ENCODE data around the gene INO80B. TPM values are rescaled to one million over a fixed set of nuclear protein-coding genes. Genes with fewer than 3 reads are reported as not detected.
"Not testable (repeated sequence)": the region's sequence is repeated elsewhere in the genome, so short reads cannot be mapped to it uniquely, and the experiment has no call there.

The INO80B gene
- polyA plus RNA-seq, 5 donors, result 21.4 to 37.0 (median 30.1) TPM

DNA sequence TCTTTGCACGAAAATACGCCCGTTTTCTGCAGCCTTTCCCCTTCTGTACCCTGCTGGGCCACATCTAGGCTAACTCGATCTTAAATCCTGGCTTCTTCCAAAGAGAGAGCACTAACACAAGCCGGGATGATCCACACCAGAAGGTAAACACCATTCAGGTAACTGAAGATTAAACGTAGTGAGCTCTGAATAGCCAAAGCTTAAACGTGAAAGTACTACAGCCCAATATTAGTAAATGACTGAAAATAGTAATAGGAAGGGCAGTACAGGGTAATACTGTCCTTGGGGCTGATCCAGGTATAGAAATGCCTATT lies 18.0 kb downstream of the INO80B start:
- no peak for DNase-seq

DNA sequence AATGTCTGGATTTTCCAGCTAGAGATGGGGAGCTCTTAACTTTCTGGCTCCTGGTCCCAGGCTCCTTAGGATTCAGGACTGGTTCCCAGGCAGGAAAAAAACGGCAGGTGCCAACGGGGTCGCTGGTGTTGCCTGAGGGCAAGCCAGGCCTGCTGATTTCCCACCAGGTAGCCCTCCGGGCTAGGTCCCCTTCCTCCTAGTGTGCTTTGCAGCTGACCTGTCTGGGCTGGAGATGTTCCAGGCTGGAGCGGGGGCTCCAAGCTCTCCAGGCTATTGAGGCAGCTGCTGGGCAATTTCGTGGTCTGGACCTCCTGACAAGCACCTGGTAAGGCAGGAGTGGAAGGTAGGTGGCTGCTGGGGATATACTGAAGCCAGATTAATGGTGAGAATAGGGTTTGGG lies 19.6 kb downstream of the INO80B start:
- no peak for DNase-seq

DNA sequence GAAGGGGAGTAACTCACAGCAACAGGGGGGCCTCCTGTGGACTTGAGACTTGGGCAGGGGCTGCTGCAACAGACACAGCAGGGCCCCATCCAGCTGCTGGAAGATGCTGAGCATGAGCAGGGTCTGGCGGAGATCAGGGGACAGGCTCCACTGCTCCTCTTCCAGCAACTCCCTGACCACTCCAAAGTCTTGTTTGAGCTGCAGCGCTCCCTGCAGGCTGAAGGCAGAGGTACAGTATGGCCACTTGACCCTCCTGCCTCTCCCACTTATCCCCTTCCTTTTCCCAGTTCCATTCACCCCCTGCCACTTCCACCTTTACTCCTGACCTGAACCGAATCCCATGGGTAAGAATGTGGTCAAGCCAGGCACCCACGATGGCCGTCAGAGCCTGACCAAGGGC lies 20.0 kb downstream of the INO80B start:
- DNase-seq, result no peak

DNA sequence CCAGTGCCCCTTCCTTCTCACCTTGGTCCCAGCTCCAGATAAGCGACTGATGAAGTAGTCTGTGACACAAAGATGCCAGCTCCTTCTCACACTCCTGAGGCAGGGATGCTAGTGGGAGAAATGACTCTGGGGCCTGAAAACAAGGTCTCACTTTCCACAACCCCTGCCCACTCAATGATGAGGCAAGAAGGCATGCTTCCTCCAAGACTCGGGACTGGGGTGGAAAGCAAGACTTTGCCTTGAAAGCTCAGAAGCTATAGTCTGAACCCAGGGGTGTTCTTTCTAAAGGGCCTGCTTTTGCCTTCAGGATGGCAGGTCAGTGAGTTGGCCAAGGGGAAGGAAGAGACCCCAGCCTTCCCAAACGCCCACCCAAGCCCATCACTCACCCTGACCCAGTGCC lies 26.5 kb downstream of the INO80B start:
- DNase-seq, result no peak

DNA sequence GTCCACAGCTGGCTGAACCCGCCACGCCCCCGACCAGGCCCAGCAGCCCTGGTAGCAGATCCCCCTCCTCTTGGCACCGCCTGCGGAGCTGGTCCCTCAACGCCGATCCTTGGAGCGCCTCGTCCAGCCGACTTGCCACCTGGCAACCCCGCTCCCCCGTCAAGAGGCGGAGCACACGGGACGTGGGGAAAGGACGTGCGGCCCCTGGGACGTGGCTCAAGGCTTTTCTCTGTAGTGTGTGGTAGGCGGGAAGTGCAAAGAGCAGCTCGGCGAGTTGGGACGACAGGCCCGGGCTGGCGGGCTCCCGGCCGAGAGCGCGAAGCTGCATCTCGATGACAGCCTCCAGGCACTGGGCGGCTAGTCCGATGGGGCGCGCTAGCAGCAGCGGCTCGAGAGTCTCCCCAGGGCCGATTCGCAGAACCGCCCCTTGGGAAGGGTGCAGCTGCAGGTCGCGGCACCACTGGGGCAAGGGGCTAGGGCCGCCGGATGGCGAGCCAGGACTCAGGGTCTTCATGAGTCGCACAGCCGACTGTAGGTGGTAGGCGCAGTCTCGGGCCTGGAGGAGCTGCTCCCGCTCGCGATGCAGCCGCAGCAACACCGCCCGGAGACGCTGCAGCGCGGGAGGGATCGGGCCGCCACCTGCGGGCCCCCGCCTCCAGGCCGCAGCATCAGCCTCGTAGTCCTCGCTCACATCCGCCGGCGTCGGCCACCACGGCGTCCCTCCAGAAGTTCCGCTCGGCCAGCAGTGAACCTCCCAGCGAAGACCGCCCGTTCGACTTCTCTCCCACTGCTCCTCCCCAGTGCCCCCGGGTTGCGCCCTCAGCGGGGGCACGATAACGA lies 27.3 kb downstream of the INO80B start:
- DNase-seq, result no peak

DNA sequence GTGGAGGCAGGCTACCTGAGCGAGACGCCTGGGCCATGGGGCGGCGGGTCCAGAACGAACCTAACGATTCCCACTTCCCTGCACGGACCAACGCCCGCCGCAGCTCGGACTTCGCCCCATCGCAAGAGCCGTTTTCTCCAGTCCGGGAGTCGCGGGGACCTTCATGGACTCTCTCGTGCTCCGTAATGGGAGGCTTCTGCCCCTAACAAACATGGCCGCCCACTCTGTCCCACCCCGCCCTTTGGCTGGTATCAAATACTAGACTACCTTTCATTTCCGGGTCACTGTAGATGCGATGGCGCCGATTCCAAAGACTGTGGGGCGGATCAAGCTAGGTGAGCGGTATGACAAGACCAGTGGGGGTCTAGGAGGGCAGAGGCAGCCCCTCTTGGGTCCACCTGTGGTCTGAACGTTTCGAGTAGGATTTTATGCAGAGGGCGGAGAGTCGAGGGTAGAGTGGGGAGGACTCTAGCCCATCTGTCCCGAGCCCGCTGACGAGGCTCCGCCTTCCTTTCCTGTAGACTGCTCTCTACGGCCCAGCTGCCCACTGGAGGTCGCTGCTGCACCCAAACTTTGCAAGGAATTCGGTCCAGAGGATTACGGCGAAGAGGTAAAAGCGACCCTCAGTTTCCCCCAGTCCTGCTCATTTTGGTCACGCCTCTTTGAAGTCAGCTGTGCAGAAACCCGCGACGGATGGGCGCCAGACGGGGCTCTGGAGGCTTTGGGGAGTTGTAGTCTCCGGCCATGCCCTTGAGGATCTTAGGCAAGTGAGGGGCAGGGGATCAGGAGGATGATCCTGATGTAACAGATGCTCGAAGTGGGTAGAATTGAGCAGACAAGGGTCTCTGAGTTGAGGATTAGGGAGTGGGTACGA lies 28.2 kb downstream of the INO80B start, which contains the start of the genes CCDC142 and TTC31:
Gene CCDC142 (minus strand): TSS at position 198 of the 874 bp plus-strand sequence. CDS start 161 bp downstream, at position 37.
Gene TTC31 (plus strand): TSS at position 281 of the 874 bp plus-strand sequence. CDS start 15 bp downstream, at position 296.
- peak; percentile 96 to 97 for DNase-seq

DNA sequence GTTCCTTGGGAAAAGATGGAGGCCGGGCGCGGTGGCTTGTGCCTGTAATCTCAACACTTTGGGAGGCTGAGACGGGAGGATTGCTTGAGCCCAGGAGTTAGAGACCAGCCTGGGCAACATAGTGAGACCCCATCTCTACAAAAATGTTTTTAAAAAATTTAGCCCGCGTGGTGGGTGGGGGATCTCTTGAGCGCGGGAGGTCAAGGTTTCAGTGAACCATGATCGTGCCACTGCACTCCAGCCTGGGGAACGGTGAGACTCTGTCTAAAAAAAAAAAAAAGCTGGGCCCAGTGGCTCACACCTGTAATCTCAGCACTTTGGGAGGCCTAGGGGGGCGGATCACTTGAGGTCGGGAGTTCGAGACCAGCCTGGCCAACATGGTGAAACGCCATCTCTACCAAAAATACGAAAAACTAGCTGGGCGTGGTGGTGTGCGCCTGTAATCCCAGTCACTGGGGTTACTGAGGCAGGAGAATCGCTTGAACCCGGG lies 28.8 kb downstream of the INO80B start:
- not testable (repeated sequence) for DNase-seq

DNA sequence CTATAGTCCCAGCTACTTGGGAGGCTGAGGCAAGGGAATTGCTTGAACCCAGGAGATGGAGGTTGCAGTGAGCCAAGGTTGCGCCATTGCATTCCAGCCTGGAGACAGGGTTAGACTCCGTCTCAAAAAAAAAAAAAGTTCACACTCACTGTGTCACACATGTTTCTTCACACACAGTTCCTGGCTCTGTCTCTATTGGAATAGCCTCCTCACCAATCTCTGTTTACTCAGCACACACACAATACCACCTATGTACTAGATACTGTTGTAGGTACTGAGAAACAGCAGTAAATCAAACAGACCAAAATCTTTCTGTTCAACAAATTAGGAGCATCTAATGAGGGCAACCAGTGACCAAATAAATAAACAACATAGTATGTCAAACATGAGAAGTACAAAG lies 31.3 kb downstream of the INO80B start:
- DNase-seq, result no peak

DNA sequence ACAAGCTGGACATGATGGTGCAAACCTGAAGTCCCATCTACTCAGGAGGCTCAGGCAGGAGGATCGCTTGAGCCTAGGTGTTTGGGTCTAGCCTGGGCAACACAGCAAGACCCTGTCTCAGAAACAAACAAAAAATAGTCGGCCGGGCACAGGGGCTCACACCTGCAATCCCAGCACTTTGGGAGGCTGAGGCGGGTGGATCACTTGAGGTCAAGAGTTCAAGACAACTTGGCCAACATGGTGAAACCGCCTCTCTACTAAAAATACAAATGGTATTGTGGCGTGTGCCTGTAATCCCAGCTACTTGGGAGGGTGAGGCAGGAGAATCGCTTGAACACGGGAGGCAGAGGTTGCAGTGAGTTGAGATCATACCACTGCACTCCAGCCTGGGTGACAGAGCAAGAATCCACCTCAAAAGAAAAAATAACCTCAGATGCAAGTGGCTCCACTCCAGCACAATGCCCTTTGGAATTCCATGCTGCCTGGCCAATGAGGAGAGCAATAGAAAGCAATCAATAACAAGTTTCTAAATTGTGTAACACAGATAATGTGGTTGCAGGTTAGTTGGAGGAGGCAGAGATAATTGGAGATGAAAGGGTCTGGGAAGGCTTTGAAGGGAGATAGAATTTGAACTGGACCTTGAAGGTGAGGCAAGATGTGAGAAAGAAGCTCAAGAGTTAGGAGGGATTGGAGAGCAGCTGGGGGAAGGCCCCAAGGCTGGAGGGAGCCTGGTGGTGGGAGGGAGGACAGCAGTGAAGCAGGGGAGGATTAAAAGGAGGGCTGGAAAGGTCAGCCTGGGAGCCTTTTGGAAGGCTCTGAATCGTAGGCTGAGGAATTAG lies 34.0 kb downstream of the INO80B start:
- DNase-seq, result no peak

DNA sequence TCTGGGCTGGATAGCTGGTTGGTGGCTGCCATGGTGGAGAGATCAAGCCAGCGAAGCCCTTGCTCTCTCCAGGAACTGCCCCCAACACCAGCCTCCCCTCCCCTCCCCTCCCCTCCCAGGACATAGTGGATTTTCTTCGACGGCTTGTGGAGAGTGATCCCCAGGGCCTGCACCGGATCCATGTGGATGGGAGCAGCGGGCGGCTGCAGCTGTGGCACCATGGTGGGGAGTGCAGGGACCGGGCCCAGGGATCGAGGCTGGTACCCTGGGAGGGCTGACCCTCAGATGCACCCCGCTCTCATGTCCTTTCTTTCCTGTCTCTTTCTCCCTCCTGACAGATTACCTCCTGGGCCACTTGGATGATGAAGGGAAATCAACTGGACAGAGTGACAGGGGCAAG lies 35.0 kb downstream of the INO80B start:
- no peak for DNase-seq

DNA sequence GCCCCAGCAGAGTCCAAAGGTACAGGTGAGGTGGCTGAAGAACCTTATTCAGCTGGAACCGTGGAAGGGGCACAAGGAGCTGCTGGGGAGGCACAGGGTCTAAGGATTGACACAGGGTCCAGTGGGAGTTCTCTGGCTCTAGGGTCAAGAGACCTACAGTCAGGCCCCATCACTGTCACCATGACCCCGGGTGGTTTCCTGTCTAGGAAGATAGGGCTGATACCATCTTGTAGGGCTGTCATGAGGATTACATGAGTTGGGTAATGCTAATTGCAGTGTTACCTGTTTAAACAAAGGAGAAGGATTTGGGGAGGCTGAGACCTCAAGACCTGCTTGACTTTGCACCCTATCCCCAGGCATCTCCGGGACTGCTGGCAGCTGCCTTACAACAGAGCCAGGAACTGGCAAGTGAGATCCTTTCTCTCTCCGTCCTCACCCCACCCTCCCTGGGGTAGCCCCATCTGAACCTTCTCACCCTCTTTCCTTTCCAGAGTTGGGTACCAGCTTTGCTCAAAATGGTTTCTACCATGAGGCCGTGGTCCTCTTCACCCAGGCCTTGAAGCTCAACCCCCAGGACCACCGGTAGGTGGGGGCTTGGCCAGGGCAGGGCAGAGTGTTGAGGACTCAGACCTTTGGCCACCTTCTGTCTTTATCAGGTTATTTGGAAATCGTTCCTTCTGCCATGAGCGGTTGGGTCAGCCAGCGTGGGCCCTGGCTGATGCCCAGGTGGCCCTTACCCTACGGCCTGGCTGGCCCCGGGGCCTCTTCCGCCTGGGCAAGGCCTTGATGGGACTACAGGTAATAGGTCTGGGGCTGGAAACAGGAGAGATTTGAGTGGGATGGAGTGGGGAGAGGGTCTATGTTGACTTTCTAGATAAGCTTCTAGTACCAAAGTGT lies 37.0 kb downstream of the INO80B start:
- DNase-seq, result no peak

DNA sequence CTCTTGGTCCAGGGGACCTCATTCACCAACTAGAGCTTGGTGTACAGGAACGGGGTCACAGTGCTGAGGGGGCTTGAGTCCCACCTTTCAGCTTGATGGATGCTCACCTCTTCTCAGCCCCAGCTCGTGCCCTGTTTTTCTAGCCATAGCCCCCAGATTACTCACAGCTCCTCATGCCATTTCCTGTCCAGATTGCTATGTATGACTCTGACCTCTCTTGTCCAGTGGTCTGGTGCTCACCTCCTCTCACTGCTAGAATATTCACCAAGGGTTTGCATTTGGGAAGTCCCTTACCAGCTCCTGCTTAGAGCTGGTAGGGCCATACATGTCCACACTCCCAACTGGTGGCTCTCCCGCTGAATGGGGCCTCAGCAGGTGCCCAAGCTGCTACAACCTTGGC lies 38.7 kb downstream of the INO80B start:
- no peak for DNase-seq

DNA sequence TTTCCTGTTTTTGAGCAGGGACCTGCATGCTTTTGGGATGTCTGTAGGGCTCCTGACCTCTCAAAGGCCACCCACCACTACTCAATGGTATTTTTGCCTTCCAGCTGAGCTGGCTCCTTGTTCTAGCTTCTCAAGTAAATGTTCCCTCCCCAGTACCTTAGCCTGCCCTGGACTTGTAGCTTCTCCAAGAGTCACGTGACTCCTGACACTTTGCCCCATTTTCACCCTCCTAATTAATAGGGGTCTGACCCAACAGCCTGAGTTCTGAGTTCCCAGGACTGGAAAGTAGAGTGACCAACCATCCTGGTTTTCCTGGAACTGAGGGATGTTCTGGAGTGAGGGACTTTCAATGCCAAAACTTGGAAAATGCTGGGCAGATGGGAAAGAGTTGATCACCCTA lies 40.6 kb downstream of the INO80B start:
- no peak for DNase-seq

DNA sequence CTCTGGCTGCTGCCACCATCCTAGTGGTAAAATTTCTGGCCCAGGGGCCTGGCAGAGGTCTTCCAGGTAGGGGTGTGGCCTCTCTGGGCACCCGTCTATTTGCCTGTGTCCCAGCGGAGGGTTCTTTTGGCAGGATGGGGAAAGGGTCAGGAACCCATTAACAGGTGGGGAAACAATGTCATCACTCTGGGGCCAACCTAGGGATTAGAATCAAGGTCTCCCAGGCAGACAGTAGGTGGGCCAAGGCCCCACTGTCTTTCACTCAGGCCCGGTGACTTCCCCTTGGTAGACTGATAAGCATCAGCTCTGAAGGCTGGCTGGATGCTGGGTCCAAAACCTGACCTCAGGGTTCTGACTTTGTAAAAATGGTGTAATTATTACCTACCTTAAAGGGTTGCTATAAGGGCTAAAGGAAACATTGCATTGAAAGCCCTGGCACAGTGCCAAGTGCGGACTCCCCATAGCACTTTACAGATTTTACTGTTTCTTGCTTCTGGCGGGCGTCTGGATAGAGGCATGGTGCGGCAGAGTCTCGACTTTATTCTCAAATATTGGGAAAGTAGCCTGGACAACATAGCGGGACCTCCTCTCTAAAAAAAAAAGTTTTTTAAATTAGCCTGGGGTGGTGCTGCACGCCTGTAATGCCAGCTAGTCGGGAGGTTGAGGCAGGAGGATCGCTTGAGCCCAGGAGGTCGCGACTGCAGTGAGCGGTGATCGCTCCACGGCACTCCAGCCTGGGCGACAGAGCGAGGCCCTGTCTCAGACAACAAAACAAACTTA lies 42.3 kb downstream of the INO80B start:
- DNase-seq, result no peak

DNA sequence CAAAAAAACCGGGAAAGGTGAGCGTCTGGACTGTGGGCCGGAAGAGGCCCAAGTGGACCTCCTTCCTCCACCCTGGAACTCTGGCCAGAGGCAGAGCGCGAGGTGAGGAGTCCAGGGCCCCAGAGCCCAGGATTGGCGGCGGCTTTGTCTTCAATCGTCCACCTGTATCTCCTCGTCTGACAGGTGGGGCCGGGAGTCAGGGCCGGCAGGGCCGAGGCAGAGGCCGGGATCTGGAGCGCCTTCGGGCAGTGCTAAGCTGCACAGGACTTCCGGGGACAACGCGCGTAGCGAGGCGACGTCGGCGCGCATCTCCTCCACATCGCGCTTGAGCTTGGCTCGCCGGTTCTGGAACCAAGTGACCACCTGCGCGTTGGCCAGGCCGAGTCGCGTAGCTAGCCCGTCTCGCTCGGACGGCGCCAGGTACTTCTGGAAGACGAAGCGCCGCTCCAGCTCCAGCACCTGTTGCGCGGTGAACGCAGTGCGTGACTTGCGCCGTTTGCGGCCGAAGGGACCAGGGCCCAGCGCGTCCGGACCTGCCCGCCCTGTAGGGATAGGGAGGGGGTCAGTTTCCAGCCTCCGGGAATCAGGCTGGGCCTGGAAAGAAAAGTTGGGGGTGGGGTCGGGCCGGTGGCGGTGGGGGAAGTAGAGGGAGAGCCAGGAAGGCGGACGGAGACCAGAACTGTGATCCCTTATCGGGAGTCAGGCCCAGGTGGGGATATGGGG lies 43.1 kb downstream of the INO80B start:
- no peak for DNase-seq

DNA sequence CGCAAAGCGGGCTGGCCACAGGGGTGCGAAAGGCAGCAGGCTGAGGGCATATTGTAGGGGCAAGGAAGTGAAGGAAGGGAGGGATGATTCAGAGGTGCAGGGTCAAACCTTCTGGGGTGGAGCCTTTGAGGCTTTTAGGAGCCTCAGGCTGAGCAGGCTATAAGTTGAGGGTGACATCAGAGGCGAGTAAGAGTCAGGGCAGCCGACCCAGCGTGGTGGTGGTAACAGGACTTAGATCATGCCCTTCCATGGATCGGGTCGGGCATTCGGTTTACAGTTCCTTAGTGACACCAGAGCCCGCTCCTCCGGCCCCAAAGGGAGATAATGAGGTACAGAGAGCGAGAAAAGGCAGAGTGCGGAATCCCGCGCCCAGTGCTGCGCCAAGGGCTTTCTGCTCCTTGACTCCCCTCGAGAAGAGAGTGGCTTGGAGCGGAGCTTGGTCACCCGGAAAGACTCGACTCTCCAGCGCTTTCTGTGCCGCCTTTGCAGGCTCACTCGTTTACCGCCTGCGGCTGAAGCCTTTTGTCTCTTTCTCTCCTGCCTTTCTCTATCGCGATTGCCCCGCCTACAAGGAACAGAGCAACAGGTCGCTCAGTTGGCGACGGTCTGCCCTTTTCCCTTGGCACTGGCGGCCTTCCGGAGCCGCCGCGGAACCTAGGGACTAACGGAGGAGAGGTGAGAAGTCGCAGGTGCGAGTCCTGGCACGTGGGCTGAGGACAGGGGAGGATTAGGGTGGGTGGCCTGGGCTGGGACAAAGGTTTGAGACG lies 43.8 kb downstream of the INO80B start:
- DNase-seq, result no peak

DNA sequence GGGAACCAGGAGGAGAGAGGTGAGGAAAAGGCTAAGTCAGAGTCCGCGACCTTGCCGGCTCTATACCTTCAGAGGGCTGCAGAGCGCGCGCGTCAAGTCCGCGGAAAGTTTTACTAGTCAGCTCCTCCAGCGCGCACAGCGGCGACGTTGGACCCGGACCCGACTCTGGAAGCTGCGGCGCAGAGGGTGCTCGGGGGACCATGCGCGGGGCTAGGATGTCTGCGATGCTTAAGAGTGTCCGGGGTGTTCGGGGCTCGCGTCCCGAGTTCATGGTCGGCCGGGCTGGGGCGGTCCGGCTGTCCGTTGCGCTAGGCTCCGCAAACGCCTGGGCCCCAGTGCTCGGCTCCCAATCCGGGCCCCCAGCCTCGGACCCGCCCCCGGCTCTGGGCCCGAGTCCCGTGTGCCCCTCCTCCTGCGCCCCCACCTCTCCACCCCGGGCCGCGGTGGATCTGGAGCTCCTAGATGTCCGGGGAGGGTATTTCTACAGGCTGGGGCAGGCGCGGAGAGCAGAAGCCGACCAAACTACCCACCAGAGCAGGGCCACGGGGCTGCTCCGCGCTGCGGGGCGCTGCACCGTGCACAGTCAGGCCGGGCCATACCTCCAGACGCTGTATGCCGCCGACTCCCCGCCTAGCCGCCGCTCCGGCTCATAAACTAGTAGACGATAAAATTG lies 44.5 kb downstream of the INO80B start, which contains the start of gene LBX2:
Gene LBX2 (minus strand): TSS at position 337 of the 673 bp plus-strand sequence. CDS start 66 bp downstream, at position 271.
- no peak for DNase-seq
